Ureter (tissue), 1 donor: ENCODE results near the gene ACTL7B. TPM values are rescaled to one million over a fixed set of nuclear protein-coding genes. Genes with fewer than 3 reads are reported as not detected.
"Not testable (repeated sequence)": the region's sequence is repeated elsewhere in the genome, so short reads cannot be mapped to it uniquely, and the experiment has no call there.

ENCODE experiments used
- DNase-seq: peaks from one replicate; pipeline ENCODE4 v3.0.0-alpha.2; 2020; ENCODE audit warnings: low spot score
- total RNA-seq: library from RNA; stranded (reverse); gene quantifications from one replicate; pipeline ENCODE4 v1.2.4, GENCODE V29; 2023
- donor health status: DM: yes; HTN: yes; CAD: no.

ACTL7B gene
- total RNA-seq, 1 donor from 2014 or later, result 0.16 TPM

- DNase-seq, result no peak
These were observed 13.4 kb upstream of the ACTL7B start for GRCh38 chr9:108869092-108869725.

DNA sequence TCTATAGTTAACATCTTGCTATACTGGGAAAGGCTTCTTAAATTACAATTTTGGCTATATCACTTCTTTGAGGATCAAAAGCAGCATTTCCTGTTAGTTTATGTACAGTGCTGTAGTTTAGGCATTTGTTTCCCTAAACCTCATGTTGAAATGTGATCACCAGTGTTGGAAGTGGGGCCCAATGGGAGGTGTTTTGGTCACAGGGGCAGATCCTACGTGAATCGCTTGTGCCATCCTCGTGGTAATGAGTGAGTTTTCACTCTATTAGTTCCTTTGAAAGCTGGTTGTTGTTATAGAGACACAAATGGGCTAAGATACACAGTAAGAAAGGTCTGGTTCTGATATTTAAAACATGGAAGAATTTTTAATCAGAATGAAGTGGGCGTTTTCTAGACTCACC, 12.0 kb upstream of the ACTL7B start:
- no peak for DNase-seq

GRCh38 chr9:108867116-108867515, 11.3 kb upstream of the ACTL7B start:
- DNase-seq, result no peak

GRCh38 chr9:108866001-108866420, 10.2 kb upstream of the ACTL7B start:
- DNase-seq, result no peak

DNA sequence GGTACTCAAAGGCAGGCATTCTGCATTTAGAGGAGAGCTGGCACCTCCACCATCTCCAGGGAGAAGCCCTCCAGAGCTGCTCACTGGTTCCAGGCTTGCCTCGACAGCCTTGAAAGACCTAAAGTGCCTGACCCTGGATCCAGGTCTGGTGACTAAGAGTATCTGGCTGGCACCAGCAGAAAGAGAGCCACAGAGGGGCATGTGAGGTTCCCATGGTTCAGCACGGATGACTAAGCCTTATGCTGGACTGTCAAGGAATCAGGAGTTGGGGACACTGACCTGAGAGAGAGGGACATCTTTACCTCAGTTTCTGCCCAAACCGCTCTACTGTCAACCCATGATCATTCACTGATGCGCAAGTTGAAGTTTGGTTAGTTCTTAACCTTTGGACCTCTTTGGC, 9.3 kb upstream of the ACTL7B start:
- no peak for DNase-seq

DNA sequence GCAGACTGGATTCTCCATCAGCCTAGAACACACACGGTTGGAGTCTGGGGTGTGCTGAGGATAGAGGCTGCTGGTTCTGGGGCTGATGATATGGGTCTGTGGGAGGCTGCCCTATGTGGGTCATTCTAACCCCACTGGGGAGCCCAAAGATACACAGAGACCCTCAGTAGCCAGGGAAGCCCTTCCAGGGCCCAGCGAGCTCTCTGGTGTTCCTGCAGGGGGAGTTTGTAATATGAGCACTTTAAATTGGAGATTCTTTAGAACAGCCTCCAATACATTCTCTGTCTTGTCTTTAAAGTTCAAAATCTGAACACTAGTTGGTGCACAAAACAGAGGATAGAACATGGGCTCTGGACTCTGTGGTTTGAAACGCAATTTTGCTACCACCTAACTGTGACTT, 8.7 kb upstream of the ACTL7B start:
- DNase-seq, result no peak

- no peak for DNase-seq
These were observed 8.1 kb upstream of the ACTL7B start for GRCh38 chr9:108863891-108864290.

GRCh38 chr9:108861997-108862396, 6.2 kb upstream of the ACTL7B start, which contains the start of gene ACTL7A:
Gene ACTL7A, plus strand, starts transcription at chr9:108862266. Its CDS starts 57 bp downstream, at chr9:108862323.
- no peak for DNase-seq

DNA sequence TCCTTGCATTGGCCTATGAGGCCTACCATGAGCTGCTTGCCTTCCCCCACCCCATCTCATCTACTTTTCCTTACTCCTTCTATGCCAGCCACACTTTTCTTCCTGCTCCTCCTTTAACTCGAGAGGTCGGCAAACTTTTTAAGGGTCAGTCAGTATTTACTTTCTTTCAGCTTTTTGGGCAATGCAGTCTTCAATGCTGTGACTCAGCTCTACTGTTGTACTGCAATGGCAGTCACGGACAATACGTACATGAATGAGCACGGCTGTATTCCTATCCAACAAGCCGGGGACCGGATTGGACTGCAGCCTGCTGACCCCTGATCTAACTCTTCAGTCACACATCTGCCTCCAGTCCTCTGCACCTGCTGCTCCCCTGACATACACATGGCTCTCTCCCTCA, 5.7 kb upstream of the ACTL7B start:
- no peak for DNase-seq

DNA sequence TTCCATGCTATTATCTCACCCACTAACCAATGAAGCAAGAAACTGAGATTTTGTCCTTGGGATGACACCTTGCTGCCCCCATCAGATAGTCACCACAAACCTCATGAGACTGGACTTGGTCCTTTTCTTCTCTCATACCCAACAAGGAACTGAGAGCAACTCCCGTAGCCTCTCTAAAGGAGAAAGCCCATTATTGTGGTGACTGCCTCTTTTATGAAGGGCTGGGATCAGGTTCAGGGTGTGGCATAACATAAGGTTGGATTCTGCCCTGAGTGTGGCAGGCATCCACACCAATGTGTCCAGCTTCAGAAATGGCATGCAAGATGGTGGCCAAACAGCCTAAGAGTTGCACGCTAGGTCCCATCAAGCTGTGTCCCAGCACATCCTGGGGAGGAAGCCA, 5.0 kb upstream of the ACTL7B start:
- no peak for DNase-seq

- DNase-seq, result no peak
These were observed 4.6 kb upstream of the ACTL7B start for GRCh38 chr9:108860354-108860753.

DNA sequence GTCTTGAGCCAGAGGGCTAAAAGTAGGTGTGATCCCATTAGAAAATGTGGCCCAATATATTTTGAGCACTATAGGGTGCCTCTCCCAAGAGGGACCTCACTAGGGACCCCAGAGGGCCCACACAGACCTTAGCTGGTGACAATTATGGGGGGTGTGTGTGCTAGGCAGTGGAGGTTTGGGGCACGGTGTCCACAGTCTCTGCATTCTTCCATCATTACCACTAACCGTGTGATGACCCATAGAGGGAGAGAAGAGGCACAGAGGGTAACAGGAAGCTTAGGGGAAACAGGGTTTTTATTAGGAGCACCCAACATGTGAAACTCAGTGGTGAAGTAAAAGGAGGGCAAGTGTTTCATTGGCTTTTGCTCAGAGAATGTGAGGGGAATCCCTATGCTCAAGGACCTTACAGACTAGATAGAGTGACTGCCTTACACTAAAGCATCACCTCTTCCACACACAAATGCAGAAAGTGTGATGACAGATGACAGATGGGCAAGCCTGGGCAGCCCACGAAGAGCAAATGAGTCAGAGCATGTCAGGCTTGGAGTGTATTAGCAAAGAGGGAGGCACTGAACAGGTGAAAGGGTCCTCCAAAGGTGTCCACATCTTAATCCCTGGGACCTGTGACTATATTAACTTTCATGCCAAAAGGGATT, 3.8 kb upstream of the ACTL7B start:
- no peak for DNase-seq

DNA sequence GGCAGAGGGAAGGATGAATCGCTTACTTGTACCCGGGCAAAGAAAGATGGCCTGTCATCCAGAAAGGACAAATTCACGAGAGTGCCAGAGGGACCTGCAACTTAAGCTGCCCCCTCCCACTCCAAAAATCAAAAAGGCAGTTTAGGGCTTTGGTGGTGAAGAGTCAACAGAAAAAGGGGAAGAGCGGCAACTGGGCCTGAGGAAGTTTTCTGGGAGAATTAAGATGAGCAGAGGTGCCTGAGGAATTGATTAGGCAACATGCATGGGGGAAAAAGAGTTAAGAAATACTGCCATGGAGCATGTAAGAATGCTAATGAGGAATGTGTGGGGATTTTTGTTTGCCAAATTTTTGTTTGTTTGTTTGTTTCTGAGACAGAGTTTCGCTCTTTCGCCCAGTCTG, 1.8 kb upstream of the ACTL7B start:
- DNase-seq, result no peak

DNA sequence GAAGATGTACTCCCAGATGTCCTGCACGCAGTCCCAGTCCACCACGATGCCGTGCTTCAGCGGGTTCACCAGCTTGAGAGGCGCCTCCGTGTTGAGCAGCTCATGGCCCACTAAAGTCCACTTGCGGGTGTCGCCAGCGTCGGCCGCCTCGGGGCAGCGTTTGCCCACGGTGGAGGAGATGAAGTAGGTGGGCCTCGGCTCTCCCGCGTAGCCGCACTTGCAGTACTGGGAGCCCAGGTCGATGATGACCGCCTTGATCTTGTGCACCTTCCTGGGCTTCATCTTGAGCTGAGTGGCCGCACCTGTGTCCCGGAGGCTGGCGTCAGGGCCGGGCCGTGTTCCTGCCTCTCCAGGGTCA, 278 bp downstream of the ACTL7B start:
- no peak for DNase-seq

DNA sequence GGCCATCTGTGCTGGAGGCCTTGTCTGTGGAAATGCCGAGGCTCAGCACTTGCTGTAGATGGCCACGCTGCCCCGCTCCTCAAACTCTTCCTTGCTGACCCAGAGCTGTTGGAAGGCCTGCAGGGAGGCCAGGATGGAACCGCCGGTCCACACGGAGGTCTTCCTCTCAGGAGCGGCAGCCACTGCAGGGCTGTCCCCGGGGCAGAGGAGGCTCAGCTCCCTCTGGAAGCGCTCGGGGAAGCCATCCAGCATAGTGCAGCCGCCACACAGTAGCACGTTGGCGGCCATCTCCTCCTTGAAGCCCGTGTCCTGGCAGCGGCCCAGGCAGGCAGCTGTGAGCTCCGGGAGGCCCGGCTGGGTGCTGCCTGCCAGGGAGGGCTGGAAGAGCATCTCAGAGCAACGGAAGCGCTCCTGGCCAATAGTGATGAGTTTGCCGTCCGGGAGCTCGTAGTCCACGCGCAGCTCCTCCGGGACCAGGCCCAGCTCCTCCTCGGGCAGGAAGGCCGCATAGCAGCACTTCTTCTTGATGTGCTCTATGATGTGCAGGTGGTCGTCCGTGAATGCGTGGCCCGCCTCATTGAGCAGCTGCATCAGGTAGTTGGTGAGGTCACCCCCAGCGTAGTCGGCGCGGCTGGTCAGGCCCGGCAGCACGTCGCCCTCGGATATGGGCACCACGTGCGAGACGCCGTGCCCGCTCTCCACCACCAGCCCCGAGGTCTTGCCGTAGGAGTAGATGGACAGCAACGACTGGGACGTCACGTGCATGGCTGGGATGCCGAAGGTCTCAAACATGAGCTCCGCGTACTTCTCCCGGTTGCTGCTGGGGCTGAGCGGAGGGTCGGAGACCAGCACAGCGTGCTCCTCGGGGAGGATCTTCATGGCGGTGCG, 901 bp downstream of the ACTL7B start:
- DNase-seq, result no peak

DNA sequence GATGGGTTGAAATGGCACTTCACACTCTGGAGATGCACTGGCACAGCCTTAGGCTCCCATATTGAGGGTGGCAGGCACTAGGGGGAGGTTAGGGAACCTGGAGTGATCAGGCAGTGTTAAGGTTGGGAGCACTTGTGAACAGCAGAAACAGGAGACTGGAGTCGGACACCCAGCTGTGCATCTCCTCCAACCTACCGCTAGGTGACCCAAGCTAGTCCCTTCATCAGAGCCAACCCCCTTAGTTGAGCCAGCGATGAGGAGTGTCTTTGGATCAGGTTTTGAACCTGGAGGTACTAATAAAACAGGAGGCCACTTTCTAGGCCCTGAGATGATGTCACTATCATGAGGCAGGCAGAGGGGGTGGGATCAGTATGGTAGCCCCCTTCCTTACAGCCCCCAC, 1.7 kb downstream of the ACTL7B start:
- no peak for DNase-seq

DNA sequence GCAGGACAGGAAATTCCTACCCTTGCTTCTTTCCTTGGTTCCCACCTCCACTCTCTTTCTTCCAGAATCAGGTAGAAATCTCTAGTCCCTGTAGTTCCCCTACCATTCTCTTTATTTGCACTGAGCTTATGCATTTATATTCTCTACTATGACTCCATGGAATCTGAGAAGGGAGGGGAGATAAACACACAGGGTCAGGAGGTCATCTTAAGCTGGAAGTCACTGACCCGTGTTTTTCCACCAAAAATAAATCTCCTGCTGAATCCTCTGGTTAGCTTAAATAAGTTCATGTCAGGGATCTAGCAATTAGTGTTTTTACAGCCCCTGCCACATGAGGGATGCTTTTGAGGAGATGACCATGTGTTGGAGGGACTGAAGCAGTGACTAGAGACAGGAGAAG, 3.7 kb downstream of the ACTL7B start:
- DNase-seq, result no peak

DNA sequence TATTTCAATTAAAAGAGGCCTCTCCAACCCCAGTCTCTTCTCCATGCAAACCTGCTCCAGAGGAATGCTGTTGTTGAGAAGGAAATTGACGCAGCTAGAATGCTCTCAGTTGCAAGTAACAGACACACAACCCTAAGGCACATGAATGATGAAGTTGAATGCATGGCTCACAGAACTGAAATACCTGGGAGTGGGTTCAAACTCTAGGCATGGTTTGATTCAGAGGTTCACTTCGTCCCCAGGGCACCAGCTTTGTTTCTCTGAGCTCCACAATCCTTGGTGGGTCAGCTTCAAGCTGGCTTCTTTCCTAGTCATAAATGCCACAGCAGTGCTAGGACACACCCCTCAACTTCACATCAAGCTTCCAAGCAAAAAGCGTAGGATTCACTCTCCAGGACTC, 4.6 kb downstream of the ACTL7B start:
- no peak for DNase-seq

GRCh38 chr9:108850293-108850897, 5.4 kb downstream of the ACTL7B start:
- DNase-seq, result no peak

DNA sequence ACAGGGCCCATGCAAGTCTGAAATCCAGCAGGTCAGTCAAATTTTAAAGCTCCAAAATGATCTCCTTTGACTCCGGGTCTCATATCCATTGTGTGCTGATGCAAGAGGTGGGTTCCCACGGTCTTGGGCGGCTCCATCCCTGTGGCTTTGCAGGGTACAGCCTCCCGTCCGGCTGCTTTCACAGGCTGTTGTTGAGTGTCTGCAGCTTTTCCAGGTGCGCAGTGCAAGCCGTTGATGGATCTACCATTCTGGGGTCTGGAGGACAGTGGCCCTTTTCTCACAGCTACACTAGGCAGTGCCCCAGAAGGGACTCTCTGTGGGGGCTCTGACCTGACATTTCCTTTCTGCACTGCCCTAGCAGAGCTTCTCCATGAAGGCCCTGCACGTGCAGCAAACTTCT, 7.5 kb downstream of the ACTL7B start:
- DNase-seq, result not testable (repeated sequence)

DNA sequence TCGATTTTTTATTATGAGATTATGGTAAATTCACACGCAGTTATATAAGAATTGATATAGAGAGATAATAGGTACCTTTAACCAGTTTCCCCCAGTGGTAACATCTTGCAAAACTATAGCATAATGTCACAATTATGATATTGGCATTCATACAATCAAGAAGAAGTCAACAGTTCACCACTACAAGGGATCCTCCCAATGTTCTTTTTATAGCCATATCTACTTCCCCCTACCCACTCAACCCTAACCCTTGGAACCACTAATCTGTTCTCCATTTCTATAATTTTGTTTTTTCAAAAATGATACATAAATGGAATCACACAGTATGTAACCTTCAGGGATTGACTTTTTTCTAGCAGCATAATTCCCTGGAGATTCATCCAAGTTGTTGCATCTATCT, 9.8 kb downstream of the ACTL7B start:
- no peak for DNase-seq

GRCh38 chr9:108845507-108845906, 10.3 kb downstream of the ACTL7B start:
- no peak for DNase-seq
